Femur (tissue), 1 donor: ENCODE measurements around the gene SVIP.

ENCODE experiments used
- DNase-seq: peaks from one replicate; pipeline ENCODE4 v3.0.0-alpha.2; 2017

Gene SVIP, protein sequence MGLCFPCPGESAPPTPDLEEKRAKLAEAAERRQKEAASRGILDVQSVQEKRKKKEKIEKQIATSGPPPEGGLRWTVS

DNA sequence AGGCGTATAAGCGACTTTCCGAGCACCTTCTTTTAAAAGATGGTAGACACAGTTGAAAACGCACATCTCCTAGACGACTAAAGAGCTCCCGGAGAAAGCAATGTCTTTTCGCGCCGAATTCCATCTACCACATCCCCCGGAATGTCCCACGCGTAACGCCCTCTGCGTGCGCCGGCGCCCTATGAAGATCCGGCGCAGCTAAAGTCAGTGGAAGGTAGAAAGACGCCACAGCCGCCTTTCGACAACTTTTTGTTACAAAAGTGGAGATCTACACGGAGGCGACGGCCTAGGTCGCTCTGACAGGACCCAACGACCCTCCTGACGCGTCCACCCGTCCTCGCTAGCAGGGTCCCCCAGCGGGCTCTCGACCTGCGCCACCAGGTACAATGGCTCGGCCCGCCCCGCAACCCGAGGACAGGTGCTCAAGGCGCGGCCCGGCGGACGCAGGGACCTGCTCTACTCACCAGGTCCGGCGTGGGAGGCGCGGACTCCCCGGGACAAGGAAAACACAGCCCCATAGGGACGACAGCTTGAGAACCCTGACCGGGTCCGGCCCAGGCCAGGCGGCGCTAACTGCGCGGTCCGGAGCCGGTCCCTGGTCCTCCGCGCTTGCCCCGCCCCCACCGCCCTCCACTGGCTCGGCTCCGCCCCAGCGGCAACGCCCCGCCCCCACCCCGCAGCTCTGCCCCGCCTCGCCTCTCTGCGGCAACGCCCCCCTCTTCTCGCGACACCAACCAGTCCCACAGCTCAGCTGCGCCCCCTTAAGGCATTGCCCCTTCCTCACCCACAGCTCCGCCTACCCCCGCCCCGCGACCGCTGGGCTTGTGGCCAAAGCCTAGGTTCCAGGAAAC is at the start of gene SVIP:
SVIP (minus strand) TSS at position 571 of the 851 bp plus-strand sequence; CDS start at position 518, 53 bp downstream.
- DNase-seq, result peak; percentile 95

DNA sequence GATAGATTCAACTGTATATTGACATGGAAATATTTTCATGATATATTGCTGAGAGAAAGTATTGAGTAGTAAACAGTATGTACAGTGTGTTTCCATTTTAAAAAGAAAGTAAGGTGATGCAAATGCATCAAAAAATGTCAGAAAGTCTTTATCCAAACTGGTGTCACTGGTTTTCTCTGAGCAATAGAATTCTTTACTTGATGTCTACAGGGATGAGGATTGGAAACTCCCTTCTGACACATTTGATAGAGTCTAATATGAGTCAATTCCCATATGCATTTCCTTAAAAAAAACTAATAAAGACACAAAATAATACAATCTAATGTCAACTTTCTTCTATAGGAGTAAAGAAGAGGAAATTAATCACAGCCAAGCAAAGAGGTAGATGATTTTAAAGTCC is 49.0 kb upstream of the SVIP start:
- no peak for DNase-seq

DNA sequence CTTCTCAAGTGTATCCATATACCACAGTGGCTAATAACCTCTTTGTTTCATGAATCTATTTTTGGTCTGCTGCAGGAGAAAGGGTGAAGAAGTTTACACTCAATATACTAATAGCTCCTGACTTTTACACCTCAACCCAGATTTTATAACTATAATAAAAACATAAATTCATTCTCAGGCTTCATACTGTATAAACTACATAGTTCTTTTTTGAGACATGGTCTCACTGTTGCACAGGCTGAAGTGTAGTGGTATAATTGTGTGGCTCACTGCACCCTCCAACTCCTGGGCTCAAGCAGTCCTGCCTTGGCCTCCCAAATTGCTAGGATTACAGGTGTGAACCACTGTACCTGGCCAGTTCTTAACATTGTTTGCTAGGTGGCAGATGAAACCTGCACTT is 48.4 kb upstream of the SVIP start:
- DNase-seq, result no peak

DNA sequence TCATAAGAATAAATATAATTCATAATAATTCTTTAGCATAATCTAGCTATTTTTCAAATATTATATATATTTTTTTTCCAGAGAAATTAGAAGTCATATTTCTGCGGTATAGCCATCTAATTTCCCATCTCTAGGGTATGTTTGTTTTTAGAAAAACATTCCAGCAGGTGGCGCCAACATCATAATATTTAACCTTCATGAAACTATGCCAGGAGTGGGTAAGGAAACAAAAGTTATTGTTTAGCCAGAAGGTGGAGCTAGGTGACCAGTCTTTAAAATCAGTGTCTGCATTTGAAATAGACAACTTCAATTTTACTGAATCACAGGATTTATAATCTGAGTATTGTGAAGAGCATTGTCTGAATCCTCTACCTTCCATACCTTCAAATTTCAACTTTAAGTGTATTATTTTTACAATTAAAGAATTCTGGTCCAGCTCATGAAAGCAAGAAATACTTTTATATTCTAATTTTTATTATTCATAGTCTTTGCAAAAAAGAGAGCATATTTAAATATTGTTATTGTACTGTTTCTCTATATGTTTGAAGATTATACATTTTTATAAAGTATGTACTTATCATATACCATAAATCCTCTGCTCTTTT is 46.4 kb upstream of the SVIP start:
- peak; percentile 74 for DNase-seq

DNA sequence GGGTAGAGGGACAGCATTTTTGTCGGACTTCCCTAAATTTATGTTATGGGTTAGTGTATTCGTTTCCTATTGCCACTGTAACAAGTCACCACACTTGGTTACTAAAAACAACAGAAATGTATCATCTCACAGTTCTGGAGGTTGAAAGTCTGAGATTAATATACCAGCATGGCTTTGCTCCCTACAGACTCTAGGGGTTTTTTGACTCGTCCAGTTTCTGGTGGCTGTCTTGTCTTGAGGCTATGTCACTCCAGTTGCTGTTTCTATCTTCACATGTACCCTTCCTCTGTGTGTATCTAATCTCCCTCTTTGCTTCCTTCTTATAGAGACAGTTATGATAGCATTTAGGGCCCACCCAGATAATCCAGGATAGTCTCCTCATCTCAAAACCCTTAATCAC is 39.7 kb upstream of the SVIP start:
- DNase-seq, result no peak

DNA sequence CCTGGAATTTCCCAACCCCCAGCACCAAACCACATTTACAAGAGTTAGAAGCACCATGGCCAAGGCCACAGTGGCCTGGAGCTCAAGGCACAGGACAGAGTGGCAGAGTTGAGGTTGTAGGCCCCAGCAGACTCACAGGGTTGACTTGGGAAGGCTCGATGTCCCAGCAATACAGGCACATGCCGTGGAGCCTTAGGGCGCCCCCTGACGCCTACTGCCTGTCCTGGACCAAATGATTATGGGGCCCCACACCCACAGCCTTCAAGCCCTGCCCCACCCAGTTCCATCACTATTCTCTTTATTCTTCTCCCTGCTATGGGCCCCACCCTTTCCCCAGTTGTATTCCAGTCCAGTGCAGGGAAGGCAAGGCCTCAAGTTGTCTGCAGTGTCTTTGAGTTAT is 30.6 kb upstream of the SVIP start, which contains the start of gene CCDC179:
CCDC179 (minus strand) TSS at position 234 of the 400 bp plus-strand sequence; CDS start at position 181, 53 bp downstream.
- DNase-seq, result no peak

DNA sequence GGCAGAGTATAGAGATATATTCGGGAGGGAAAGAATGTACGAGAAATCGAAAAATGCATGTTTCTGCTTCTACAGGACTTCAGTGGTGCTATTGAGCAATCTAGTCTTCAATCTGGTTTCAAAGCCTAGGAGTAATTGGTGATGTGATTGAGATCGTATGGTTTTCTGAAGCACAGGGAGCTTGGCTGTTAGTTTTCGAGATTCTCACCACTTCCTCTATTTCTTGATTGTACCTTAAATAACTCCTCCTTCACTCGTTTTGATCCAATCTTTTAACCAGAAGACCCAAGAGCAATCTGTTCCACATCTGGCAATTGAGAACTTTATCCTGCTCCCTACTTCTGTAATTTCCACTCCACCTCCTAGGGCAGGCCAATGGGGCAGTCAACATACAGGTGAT is 30.2 kb upstream of the SVIP start:
- DNase-seq, result no peak

DNA sequence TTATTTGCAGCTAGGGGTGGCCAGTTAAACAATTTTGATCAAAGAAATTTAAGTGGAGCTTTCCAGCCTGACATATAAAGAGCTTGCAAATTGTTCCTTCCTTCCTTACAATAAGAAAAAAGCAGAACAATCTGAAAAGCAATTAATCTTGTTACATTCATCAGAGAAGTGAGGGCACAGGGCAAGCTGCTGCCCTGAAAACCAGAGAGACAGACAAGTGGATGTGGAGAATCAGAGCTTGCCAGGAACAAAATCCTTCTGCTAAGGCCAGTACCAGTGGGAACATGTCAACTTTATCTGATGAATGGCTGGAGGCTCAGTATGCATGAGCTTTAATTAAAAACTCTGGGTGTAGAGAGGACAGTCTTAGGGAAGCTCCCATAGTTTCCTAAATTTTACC is 21.9 kb upstream of the SVIP start:
- no peak for DNase-seq

DNA sequence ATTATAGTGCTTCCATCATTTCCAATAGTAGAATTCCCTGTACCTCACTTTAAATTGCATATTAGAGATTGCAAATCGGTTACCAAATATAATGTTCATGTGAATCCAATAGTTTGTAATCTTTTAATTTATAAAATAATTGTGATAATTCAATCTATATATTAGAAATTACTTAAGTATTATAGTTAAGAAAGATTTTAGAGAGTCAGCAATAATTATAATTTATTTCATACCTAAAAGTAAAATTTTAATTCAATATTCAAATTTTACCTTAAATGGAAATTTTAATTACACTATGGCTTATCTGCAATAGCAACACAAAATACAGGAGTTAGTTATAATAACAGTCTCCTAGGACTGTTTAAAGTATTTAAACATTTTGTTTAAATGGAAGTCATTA is 17.1 kb upstream of the SVIP start:
- no peak for DNase-seq

DNA sequence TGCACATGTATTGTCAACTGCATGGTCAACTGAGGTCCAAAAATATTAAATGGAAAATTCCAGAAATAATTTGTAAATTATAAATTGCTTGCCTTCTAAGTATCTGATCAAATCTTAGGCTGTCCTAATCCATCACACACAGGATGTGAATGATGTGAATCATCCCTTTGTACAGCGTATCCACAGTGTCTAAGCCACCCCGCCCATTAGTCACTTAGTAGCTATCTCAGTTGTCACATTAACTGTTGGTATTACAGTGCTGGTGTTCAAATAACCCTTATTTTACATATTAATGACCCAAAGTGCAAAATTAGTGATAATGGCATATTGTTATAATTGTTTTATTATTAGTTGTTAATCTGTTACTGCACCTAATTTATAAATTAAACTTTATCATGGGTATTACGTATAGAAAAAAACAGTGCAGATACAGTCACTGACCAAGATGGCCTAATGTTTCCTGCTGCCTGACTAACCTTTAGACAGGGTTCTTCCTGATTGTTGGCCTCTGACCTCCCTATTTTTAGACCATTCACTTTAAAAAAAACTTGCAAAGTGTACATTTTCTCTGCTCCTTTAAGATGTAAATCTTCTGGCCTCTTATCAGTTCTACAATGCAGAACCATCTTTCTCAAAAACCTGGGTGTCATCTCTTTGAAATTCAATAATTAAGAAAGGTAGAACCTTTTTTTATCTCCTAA is 2.9 kb upstream of the SVIP start:
- DNase-seq, result no peak

DNA sequence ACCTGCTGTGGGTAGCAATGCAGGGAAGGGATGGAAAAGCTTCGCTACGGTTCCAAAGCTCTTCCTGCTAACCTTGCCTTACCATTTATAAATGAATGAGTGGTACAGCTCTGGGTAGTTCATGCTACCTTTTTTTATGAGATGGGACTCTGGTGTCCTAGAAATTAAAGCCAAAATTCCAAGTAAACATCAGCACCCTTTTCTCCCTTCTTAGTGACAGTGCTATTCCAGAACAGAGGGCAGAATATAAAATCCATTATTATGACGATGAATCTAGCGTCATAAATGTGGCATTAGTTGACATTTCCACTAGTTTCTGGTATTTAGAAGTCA is 447 bp upstream of the SVIP start:
- DNase-seq, result no peak

DNA sequence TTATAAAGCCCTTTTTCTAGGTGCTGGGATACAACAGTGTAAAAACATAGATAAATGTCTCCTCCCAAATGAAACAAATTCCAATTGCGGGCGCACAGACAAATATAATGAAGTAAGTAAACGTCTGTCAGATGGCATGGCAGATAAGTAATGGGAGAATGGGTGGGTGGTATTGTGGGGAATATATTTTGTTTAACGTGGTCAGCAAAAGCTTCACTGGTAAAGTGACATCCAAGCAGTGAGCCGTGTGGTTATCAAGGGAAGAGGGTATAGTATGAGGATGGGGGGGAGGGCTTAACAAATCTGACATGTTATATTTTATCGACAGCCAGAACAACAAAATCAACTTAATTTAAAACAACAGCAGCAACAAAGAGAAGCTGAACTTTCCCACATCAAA is 1.2 kb downstream of the SVIP start:
- no peak for DNase-seq

DNA sequence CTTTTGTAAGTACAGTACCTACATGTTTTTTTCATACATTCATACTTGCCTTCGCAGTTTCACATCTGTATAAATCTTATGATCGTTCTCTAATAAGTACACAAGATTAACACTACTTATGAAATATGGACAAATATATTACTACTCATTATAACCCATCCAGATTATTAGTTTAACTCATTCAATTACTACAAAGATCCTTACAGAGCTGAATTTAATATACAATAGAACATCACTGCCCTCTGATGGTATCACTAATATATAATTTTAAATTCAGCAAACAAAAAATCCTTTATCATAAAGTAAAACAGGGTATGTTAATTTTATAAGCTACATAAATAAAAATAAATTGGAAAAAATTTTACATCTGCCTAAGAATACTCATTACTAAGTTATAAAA is 7.4 kb downstream of the SVIP start:
- no peak for DNase-seq

DNA sequence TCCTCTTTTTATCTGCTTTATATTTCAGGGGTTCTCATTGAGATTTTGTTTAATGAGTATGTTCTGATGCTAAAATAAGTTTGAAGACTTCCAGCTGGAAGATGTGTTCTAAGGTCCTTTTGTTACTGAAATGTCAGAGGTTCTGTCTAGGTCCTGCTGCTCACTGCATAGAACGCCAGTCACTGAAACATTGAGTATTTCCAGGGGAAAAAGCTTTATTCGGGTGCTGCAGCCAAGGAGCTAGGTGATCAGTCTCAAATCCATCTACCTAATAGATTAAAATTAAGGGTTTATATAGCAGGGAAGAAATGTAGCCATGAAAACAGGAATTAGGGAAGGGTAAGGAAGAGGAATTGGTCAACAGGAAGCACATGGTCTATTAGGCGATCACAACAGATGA is 19.7 kb downstream of the SVIP start:
- DNase-seq, result no peak

DNA sequence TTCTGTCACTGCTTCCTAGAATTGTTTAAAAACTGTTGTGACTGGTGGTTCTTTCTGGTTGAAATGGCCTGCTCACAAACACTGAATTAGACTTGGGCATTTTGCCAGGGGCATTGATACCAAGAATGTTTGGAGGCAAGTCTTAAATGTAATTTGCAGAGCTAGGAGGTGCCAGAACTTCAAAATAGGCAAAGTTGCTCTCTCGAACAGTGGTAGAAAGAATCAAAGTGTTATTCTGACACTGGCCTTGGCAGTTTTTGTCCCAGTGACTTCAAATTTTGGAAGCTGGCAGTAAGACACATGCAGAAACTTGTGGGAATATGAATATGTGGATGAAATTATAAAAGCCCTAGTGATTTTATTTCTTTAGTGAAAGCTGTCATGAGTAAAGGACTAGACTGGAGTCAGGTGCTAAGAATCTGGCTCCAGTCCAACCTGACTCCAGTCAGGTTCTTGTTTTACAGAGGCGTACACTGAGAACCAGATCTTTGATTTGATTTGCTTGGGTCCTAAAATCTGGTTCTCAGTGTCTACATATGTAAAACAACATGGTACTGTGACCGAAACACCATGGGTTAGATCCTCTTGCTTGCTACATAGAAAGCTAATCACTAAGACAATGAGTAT is 20.9 kb downstream of the SVIP start:
- DNase-seq, result no peak

DNA sequence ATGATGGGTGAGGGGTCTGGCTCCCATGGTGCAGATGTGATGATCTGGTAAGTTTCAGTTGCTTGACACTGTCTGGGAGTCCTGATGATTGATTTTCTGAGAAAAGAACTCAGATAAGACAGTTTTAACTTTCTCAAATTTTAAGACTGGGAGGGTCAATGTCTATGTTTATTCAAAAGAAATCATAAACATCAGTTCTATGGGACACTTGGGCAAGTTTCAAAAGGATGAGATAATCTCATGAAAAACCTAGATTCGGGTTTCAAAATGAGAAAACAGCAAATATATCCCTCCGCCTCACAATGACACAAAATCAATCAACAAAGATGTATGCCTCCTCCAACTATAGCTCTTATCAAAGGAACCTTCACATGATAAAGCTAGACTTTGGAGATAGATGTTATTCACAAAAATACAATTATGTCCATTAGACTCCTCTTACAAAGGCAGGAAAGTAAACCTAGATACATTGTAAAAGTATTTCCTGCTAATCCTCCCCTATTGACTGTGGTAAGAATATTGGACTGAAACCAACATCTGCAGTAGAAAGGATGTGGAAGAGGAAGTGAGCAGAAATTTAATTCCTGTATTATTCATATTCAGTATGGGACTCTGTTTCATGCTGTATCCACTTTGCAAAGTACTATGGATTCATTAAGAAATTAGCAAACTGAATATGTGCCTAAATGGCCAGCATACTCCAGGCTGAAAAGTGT is 21.6 kb downstream of the SVIP start:
- no peak for DNase-seq

DNA sequence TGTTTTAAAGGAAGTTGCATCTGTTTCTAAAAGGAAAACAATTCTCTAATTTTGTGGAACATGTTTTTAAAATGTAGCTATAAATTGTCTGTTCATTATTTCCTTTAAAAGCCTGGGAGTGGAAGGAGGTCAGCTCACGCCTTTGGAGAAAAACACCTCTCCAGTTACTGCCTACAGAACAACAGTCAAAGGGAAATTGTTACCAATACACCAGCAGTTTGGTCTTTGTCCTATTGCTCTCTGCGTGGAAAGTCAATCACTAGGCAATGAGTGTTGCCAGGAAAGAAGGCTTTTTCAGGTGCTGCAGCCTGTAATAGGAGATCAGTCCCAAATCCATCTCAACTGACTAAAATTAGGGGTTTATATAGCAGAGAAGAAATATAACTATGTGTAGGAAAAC is 22.2 kb downstream of the SVIP start:
- DNase-seq, result no peak

DNA sequence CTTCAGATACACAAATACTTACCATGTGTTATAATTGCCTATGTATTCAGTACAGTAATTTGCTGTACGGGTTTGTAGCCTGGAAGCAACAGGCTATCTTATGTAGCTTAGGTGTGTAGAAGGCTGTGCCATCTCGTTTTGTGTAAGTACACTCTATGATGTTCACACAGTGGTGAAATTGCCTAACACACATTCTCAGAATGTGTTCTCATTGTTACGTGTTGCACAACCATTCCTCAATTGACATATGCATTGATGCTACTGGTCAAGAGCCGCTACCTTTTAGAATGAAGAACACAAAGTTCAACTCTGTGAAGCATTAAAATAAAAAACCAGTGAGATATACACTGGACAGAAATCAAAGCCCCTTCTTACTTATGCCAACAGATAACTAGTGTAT is 26.7 kb downstream of the SVIP start:
- no peak for DNase-seq

DNA sequence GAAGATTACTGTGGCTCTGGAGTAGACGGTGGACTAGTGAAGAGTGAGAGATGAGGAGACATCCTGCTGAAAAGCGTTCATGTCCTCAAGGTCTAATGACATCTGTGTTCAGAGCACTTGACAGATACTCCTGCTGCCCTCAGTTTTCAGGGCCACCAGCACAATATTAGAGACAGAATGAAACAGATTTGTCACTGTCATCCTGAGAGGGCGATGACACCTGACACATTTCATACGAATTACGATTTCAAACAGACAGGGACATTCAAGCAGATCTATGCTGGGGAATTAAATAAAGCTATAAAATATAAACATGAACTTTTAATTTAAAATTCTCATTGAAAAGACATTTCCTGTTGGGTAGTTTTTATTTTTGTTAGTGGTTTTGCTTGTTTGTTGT is 29.1 kb downstream of the SVIP start:
- DNase-seq, result no peak

DNA sequence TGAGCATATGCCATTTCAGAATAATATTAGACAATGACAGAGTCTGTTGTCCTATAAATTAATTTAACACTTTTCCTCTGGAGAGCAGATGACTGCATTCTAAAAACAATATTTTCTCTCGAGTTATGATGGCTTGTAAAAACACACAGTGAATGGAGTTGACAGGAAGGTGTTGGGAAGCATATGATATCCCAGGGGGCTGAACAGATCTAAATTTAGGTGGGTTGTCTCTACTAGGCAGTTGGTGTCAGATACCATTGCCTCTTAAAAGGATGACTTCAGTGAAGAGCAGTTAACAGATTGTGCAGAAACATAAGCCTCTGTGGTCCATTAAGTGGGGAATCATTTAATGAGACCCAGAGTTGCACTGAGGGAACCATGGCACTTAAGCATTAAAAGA is 30.7 kb downstream of the SVIP start:
- DNase-seq, result no peak

DNA sequence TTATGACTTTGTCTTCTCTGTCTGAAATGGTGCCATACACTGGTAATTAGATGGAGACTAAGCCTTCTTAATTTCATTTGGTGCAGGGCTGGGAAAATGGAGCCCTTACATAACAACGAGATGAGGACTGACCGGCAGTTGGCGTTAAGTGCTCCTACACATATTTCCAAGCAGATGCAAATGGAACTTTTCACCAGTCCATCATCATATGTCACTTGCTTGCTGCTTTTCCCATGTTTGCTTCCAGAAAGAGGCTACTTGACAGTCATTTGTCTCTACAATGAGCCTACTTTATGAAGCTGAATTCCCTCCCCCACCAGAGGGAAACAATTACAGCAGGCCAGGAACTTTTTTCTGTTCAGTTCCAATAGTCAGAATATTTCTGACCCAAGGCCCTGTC is 32.6 kb downstream of the SVIP start:
- DNase-seq, result no peak

DNA sequence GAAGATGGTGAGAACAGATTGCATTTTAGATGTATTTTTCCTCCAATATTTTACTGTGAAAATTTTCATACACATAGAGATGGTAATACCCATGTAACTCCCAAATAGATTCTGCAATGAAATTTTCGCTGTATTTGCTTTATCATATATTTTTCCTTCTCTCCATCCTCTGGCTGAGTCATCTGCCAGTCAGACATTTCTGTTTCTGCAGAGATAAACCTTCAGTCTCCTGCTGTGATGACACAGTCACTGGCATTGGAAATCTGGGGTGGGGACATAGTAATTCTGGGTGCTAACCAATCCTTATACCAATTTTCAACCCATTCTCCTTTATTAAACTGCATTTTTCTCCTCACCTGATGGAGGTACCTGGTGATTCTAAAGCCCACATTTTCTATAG is 33.7 kb downstream of the SVIP start:
- no peak for DNase-seq

DNA sequence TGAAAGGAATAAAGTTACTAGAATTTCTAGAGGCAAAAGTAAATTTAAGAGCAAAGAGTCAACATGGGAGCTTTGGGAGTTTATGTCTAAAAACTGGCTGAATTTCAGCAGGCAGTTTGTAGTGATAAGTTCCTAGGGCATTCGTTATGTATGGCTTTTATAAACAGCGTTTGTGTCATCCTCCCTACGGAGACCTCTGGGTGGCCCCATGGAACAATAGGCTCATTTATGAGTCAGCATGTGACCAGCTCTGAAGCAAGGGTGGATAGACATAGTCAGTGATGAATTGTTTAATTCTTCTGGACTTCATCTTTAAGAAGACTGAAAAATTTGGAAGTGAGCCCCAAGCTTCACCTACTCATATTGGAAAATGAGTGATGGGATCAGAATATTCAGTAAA is 37.1 kb downstream of the SVIP start:
- no peak for DNase-seq
